Suprapubic skin (tissue), 4 donors: ENCODE data around the gene FHL5. TPM values are rescaled to one million over a fixed set of nuclear protein-coding genes. Genes with fewer than 3 reads are reported as not detected.
"Not testable (repeated sequence)": the region's sequence is repeated elsewhere in the genome, so short reads cannot be mapped to it uniquely, and the experiment has no call there.

Experiments used
- DNase-seq, 2 donors: peaks; one replicate each; pipeline ENCODE4 v3.0.0-alpha.2; 2019; ENCODE audit warnings: low spot score in 2 of 2
- H3K27ac ChIP-seq: fragments of 200-600 bp; sonication (generic); one replicate; pipeline ENCODE4 v1.5.1; 2019
- H3K27me3 ChIP-seq: fragments of 200-600 bp; sonication (generic); one replicate; pipeline ENCODE4 v1.5.1; 2019
- H3K36me3 ChIP-seq: fragments of 200-600 bp; sonication (generic); one replicate; pipeline ENCODE4 v1.5.1; 2019
- H3K4me1 ChIP-seq: fragments of 200-600 bp; sonication (generic); one replicate; pipeline ENCODE4 v1.5.1; 2019
- H3K4me3 ChIP-seq: fragments of 200-600 bp; sonication (generic); one replicate; pipeline ENCODE4 v1.5.1; 2019; ENCODE audit warnings: mild to moderate bottlenecking
- H3K9me3 ChIP-seq: fragments of 200-600 bp; sonication (generic); one replicate; pipeline ENCODE4 v1.5.1; 2019
- CTCF ChIP-seq, 2 donors: fragments of 200-600 bp in 1 of 2; fragments of 450-650 bp in 1 of 2; sonication (generic) in 1 of 2; IDR thresholded peaks; one replicate each; pipeline ENCODE4 v1.5.1; 2016 to 2019; ENCODE audit warnings: antibody characterized with exemption in 2 of 2, mild to moderate bottlenecking in 1 of 2, moderate library complexity in 1 of 2
- EP300 ChIP-seq: sonication (generic); formaldehyde crosslinking; IDR thresholded peaks from one replicate; pipeline ENCODE4 v1.6.1; 2017; ENCODE audit warnings: antibody characterized with exemption
- POLR2A ChIP-seq, 2 donors: fragments of 450-650 bp; IDR thresholded peaks; one replicate each; pipeline ENCODE4 v1.6.1; 2017; ENCODE audit warnings: antibody characterized with exemption in 2 of 2, mild to moderate bottlenecking in 2 of 2, moderate library complexity in 2 of 2
- POLR2AphosphoS5 ChIP-seq, 3 donors: sonication (generic); formaldehyde crosslinking; IDR thresholded peaks; one replicate each; pipeline ENCODE4 v1.6.1; 2017; ENCODE audit warnings: antibody characterized with exemption in 3 of 3
- WGBS: methylation state at CpG from one replicate; pipeline ENCODE4 v1.1.5; 2018; 5-methylcytosine and 5-hydroxymethylcytosine counted together
- total RNA-seq, 4 donors: library from RNA; depleted of rRNA; stranded (reverse); fragments of >200 nt; gene quantifications; one replicate each; pipeline ENCODE4 v1.1.0, GENCODE V29; 2016

Gene FHL5
- total RNA-seq, 4 donors from 2014 or later, result 2.5 to 12.6 (median 6.9) TPM

- no peak for DNase-seq
- TF ChIP-seq POLR2A (IDR thresholded peaks at IDR 0.05), result no peak
- no peak for TF ChIP-seq POLR2AphosphoS5 (IDR thresholded peaks at IDR 0.05)
- TF ChIP-seq CTCF (IDR thresholded peaks at IDR 0.05), result no peak
- TF ChIP-seq EP300, result no peak
- Histone ChIP-seq H3K4me3 (no peak overlapping the region), H3K36me3 (peaks cover 87% of the 10 kb centered on the region), H3K9me3 (no peaks in the 10 kb centered on the region), H3K4me1 (no peaks in the 10 kb centered on the region), H3K27ac (no peak overlapping the region), H3K27me3 (no peaks in the 10 kb centered on the region)
- 93% methylated on average over 4 of the region's 4 CpGs for WGBS
Observed at GRCh38 chr6:96547654-96548053, 15.3 kb upstream of the FHL5 start.

DNA sequence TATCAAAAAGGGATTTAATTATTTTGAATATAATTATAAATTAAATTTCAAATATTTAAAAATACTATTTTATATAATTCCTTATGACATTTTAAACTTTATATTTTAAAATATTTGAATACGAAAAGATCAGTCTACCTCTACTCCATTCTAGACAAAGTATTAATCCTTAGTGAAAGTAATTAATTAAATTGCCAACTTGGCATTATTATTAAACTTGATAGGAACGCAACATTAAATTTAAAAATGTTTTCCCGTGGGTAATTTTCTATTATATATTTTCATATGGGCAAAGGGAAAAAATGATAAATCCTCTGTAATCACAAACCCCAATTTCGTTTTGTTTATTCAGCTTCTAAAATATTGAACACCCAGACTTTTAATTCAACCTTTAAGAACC is 8.4 kb upstream of the FHL5 start:
- WGBS, result 94% methylated on average over 4 of the region's 4 CpGs
- H3K27ac ChIP-seq, result no peak overlapping the region
- peaks cover 65% of the 10 kb centered on the region for H3K36me3 ChIP-seq
- no peak overlapping the region for H3K4me3 ChIP-seq
- no peak for DNase-seq
- no peaks in the 10 kb centered on the region for H3K4me1 ChIP-seq
- TF ChIP-seq EP300, result no peak
- TF ChIP-seq POLR2A (IDR thresholded peaks at IDR 0.05), result no peak
- no peak for TF ChIP-seq POLR2AphosphoS5 (IDR thresholded peaks at IDR 0.05)
- no peak for TF ChIP-seq CTCF (IDR thresholded peaks at IDR 0.05)
- H3K27me3 ChIP-seq, result no peaks in the 10 kb centered on the region
- H3K9me3 ChIP-seq, result no peaks in the 10 kb centered on the region

- H3K9me3 ChIP-seq, H3K27ac ChIP-seq, H3K27me3 ChIP-seq, DNase-seq, H3K4me1 ChIP-seq, H3K4me3 ChIP-seq: not testable (repeated sequence)
- 94% methylated on average over 2 of the region's 2 CpGs for WGBS
- H3K36me3 ChIP-seq, result peaks cover 13% of the 10 kb centered on the region
Observed at GRCh38 chr6:96559740-96560139, 3.2 kb upstream of the FHL5 start.

- Histone ChIP-seq H3K27ac (no peak overlapping the region), H3K4me1 (no peaks in the 10 kb centered on the region), H3K27me3 (no peaks in the 10 kb centered on the region), H3K4me3 (peak overlapping the region; percentile 15), H3K36me3 (no peaks in the 10 kb centered on the region), H3K9me3 (no peaks in the 10 kb centered on the region)
- TF ChIP-seq EP300, result no peak
- no peak for TF ChIP-seq POLR2A (IDR thresholded peaks at IDR 0.05)
- TF ChIP-seq POLR2AphosphoS5 (IDR thresholded peaks at IDR 0.05), result no peak
- TF ChIP-seq CTCF (IDR thresholded peaks at IDR 0.05), result no peak
- no peak for DNase-seq
Observed at GRCh38 chr6:96563853-96564252, 925 bp downstream of the FHL5 start.

- Histone ChIP-seq H3K4me3 (no peak overlapping the region), H3K9me3 (peaks cover 9% of the 10 kb centered on the region), H3K27me3 (no peaks in the 10 kb centered on the region), H3K27ac (no peak overlapping the region), H3K36me3 (no peaks in the 10 kb centered on the region), H3K4me1 (no peaks in the 10 kb centered on the region)
- DNase-seq, result no peak
- TF ChIP-seq EP300, result no peak
- TF ChIP-seq POLR2A (IDR thresholded peaks at IDR 0.05), result no peak
- no peak for TF ChIP-seq POLR2AphosphoS5 (IDR thresholded peaks at IDR 0.05)
- TF ChIP-seq CTCF (IDR thresholded peaks at IDR 0.05), result no peak
- WGBS, result 83% methylated on average over 2 of the region's 2 CpGs
Observed at GRCh38 chr6:96570053-96570452, 7.1 kb downstream of the FHL5 start.

GRCh38 chr6:96571551-96571950 is 8.6 kb downstream of the FHL5 start:
- no peak overlapping the region for H3K27ac ChIP-seq
- no peak overlapping the region for H3K4me3 ChIP-seq
- peaks cover 9% of the 10 kb centered on the region for H3K9me3 ChIP-seq
- no peak for DNase-seq
- no peaks in the 10 kb centered on the region for H3K4me1 ChIP-seq
- no peak for TF ChIP-seq EP300
- TF ChIP-seq CTCF (IDR thresholded peaks at IDR 0.05), result no peak
- TF ChIP-seq POLR2AphosphoS5 (IDR thresholded peaks at IDR 0.05), result no peak
- TF ChIP-seq POLR2A (IDR thresholded peaks at IDR 0.05), result no peak
- H3K27me3 ChIP-seq, result no peaks in the 10 kb centered on the region
- H3K36me3 ChIP-seq, result no peaks in the 10 kb centered on the region
